Adipocyte (in vitro differentiated cells): ENCODE measurements around the gene ATP8A2.
A peak's percentile ranks its signal among the peaks of the same experiment; 100 is the strongest.
"Not testable (repeated sequence)": the region's sequence is repeated elsewhere in the genome, so short reads cannot be mapped to it uniquely, and the experiment has no call there.

ENCODE experiments used
- DNase-seq: peaks from one replicate; pipeline ENCODE4 v3.0.0-alpha.2; 2015; ENCODE audit warnings: low read depth
- H3K27me3 ChIP-seq: replicated peaks from 2 replicates; pipeline ENCODE4 v1.7.0; 2013; ENCODE audit warnings: mild to moderate bottlenecking, low read length, moderate library complexity; ENCODE audit not compliant: control insufficient read depth, insufficient read depth
- H3K36me3 ChIP-seq: 2 replicates; pipeline ENCODE4 v1.7.0; 2013; ENCODE audit warnings: low read length, mild to moderate bottlenecking, moderate library complexity; ENCODE audit not compliant: control insufficient read depth, insufficient read depth, severe bottlenecking
- H3K4me1 ChIP-seq: 2 replicates; pipeline ENCODE4 v1.7.0; 2013; ENCODE audit warnings: mild to moderate bottlenecking, low read length, moderate library complexity; ENCODE audit not compliant: control insufficient read depth, insufficient read depth
- H3K4me3 ChIP-seq: 2 replicates; pipeline ENCODE4 v1.7.0; 2013; ENCODE audit warnings: mild to moderate bottlenecking, low read length, moderate library complexity
- H3K9ac ChIP-seq: 2 replicates; pipeline ENCODE4 v1.7.0; 2013; ENCODE audit warnings: mild to moderate bottlenecking, low read length, moderate library complexity
- H3K9me3 ChIP-seq: 2 replicates; pipeline ENCODE4 v1.7.0; 2013; ENCODE audit warnings: mild to moderate bottlenecking, low read length, moderate library complexity; ENCODE audit not compliant: control insufficient read depth

Gene ATP8A2

GRCh38 chr13:25561812-25562211 lies 190.0 kb downstream of the ATP8A2 start:
- Histone ChIP-seq H3K4me3 (no peak overlapping the region), H3K36me3 (no peaks in the 10 kb centered on the region), H3K4me1 (no peaks in the 10 kb centered on the region), H3K9ac (no peak overlapping the region), H3K9me3 (no peaks in the 10 kb centered on the region), H3K27me3 (peaks cover 19% of the 10 kb centered on the region)
- DNase-seq, result no peak

DNA sequence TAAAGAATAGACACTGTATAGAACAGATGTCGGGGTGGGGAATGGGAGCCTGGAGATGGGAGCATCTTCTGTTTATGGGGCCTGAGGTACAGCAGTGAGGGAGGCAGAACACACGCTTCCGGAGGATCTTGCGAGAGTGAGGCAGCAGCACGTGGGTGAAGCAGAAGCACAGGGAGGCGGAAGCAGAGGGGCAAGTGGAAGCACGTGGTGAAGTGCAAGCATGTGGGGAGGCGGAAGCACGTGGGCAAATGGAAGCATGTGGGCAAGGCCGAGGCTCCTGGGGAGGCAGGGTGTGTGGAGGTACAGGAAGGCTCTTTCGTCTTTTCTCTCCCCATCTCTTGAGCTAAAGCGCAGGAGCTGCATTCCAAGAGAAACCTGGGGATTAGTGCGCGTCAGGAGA lies 198.4 kb downstream of the ATP8A2 start:
- Histone ChIP-seq H3K27me3 (peaks cover 36% of the 10 kb centered on the region), H3K4me3 (no peak overlapping the region), H3K4me1 (no peaks in the 10 kb centered on the region), H3K36me3 (no peaks in the 10 kb centered on the region), H3K9ac (no peak overlapping the region), H3K9me3 (no peaks in the 10 kb centered on the region)
- no peak for DNase-seq

GRCh38 chr13:25571237-25571636 lies 199.5 kb downstream of the ATP8A2 start:
- DNase-seq, result no peak
- Histone ChIP-seq H3K9ac (no peak overlapping the region), H3K9me3 (no peaks in the 10 kb centered on the region)

DNA sequence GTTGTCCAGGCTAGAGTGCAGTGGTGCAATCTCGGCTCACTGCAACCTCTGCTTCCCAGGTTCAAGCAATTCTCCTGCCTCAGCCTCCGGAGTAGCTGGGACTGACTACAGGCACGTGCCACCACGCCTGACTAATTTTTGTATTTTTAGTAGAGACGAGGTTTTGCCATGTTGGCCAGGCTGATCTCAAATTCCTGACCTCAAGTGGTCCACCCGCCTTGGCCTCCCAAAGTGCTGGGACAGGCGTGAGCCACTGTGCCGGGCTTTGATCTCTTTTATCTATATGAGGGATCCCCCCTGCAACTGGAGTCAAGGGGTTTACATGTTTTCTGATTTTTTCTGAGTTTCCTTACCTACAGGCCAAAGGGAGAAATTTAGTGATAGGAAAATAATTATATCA lies 200.4 kb downstream of the ATP8A2 start:
- not testable (repeated sequence) for DNase-seq, H3K9ac ChIP-seq, H3K4me1 ChIP-seq, H3K9me3 ChIP-seq, H3K4me3 ChIP-seq, H3K36me3 ChIP-seq
- H3K27me3 ChIP-seq, result peaks cover 36% of the 10 kb centered on the region

More at GRCh38 chr13:25571237-25571636, 199.5 kb downstream of the ATP8A2 start:
- no peaks in the 10 kb centered on the region for H3K36me3 ChIP-seq
- H3K4me3 ChIP-seq, result no peak overlapping the region
- peaks cover 43% of the 10 kb centered on the region for H3K27me3 ChIP-seq
- H3K4me1 ChIP-seq, result no peaks in the 10 kb centered on the region

DNA sequence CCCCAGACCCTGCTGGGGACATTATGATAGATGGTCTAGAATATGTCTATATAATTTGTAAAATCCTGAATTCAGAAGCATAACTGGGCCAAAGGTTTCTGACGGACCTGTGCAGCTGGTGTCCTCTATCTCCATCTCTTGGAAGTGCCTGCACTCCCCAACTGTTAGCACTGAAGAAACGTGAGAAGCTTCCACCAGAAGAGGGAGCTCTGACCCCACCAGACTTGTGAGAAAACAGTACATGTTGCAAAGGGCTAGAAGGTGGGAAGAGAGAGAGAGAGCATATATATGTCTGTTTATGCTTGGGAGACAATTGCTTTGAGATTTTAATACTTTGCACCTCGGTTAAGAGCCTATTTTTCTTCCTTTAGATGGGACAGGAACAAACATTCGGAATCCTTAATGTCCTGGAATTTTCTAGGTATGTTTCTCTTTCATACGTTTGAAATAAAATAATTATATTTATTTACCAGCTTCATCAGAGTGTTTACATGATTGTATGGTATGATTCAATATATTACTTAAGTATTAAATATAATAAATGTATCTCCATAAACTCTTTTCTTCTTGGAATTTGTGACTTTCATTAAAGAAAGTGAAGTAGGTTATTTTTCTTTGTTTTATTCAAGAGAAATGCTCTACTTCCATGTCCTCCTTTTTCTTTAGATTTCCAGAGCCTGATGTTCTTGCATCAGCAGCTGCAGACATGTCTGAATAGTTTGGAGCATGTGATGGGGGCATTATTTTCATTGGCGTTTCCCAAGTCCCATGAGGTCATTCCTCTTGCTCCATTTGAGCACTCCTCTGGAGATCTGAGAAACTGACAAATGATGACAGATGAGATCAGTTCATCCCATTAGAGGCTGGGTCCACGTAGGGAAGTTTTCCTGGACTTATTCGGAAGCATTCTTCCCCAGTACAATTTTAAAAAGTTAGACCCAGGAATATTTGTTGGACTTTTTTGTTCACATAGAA lies 202.9 kb downstream of the ATP8A2 start:
- Histone ChIP-seq H3K4me3 (no peak overlapping the region), H3K4me1 (no peaks in the 10 kb centered on the region), H3K36me3 (no peaks in the 10 kb centered on the region), H3K9me3 (no peaks in the 10 kb centered on the region), H3K9ac (no peak overlapping the region), H3K27me3 (peaks cover 44% of the 10 kb centered on the region)
- DNase-seq, result peak; percentile 96

DNA sequence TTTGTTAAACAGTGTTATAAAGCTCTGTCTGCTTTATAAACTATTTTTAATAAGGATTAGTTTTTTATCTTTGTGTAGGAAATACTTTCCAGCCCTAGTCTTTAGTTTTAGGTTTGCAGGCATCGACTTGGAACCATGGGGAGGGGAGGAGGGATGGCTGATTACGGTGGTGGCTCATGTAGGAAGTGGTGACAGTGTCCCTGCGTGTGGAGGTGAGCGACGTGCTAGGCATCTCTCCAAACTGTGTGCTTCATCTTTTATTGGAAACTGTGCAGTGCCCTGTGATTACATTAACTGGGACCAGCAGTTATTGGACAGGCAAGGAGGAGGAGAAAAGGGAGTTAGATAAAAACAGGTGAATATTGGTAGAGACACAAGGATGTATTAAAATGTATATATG lies 203.8 kb downstream of the ATP8A2 start:
- no peaks in the 10 kb centered on the region for H3K9me3 ChIP-seq
- H3K36me3 ChIP-seq, result no peaks in the 10 kb centered on the region
- no peaks in the 10 kb centered on the region for H3K4me1 ChIP-seq
- H3K9ac ChIP-seq, result no peak overlapping the region
- H3K27me3 ChIP-seq, result peaks cover 50% of the 10 kb centered on the region
- no peak overlapping the region for H3K4me3 ChIP-seq
- no peak for DNase-seq

GRCh38 chr13:25578526-25578925 lies 206.8 kb downstream of the ATP8A2 start:
- no peaks in the 10 kb centered on the region for H3K36me3 ChIP-seq
- no peak overlapping the region for H3K9ac ChIP-seq
- peaks cover 40% of the 10 kb centered on the region for H3K27me3 ChIP-seq
- no peaks in the 10 kb centered on the region for H3K4me1 ChIP-seq
- H3K4me3 ChIP-seq, result no peak overlapping the region
- peak; percentile 44 for DNase-seq
- no peaks in the 10 kb centered on the region for H3K9me3 ChIP-seq

GRCh38 chr13:25579221-25579620 lies 207.4 kb downstream of the ATP8A2 start:
- peaks cover 36% of the 10 kb centered on the region for H3K27me3 ChIP-seq
- H3K9ac ChIP-seq, result no peak overlapping the region
- no peaks in the 10 kb centered on the region for H3K4me1 ChIP-seq
- H3K36me3 ChIP-seq, result no peaks in the 10 kb centered on the region
- no peaks in the 10 kb centered on the region for H3K9me3 ChIP-seq
- no peak overlapping the region for H3K4me3 ChIP-seq
- no peak for DNase-seq

GRCh38 chr13:25581351-25581750 lies 209.6 kb downstream of the ATP8A2 start:
- H3K4me1 ChIP-seq, result no peaks in the 10 kb centered on the region
- no peaks in the 10 kb centered on the region for H3K36me3 ChIP-seq
- H3K9me3 ChIP-seq, result no peaks in the 10 kb centered on the region
- DNase-seq, result no peak
- no peak overlapping the region for H3K9ac ChIP-seq
- H3K27me3 ChIP-seq, result peaks cover 40% of the 10 kb centered on the region
- H3K4me3 ChIP-seq, result no peak overlapping the region

DNA sequence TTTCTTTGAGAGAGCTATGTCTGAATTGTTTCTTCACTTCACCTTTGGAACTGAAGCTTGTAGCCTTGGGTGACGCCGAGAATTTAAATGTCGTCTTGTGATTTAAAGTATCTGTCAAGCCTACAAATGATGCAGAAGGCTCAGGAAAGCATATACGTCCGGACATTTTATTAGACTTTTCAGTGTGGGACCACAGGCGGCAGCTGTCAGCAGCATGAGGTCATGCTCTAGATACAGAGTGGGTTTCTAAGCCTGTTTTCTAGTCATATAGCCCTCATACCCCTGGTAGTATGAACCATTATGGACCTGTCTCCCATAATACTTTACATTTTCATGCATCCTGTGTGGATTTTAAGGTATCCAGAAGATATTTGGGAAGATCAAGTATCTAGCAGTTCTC lies 212.3 kb downstream of the ATP8A2 start:
- Histone ChIP-seq H3K27me3 (peaks cover 50% of the 10 kb centered on the region), H3K9me3 (no peaks in the 10 kb centered on the region), H3K4me1 (no peaks in the 10 kb centered on the region), H3K4me3 (no peak overlapping the region), H3K9ac (no peak overlapping the region), H3K36me3 (no peaks in the 10 kb centered on the region)
- no peak for DNase-seq

GRCh38 chr13:25585000-25585399 lies 213.2 kb downstream of the ATP8A2 start:
- DNase-seq, result no peak
- Histone ChIP-seq H3K36me3 (no peaks in the 10 kb centered on the region), H3K4me3 (no peak overlapping the region), H3K27me3 (peaks cover 44% of the 10 kb centered on the region), H3K4me1 (no peaks in the 10 kb centered on the region), H3K9ac (no peak overlapping the region), H3K9me3 (no peaks in the 10 kb centered on the region)
